Spleen (tissue), 7 donors: Measurements from ENCODE around the gene PXDN.

Source experiments
- POLR2AphosphoS5 ChIP-seq, 3 donors: sonication (generic); formaldehyde crosslinking; IDR thresholded peaks; one replicate each; pipeline ENCODE4 v1.5.1; 2017; ENCODE audit warnings: antibody characterized with exemption in 3 of 3
- TF ChIP-seq, protein P1 (sequence below), 11 experiments: fragments of 200-600 bp in 7 of 11; fragments of 450-650 bp in 4 of 11; sonication (generic) in 4 of 11; IDR thresholded peaks in 8 of 11; conservative IDR thresholded peaks in 3 of 11; 1 replicate in 7 of 11; 2 replicates in 4 of 11; pipeline versions ENCODE4 v1.4.0 to v1.8.0; 2016 to 2021; ENCODE audit warnings: antibody characterized with exemption in 11 of 11, inconsistent platforms in 4 of 11, mild to moderate bottlenecking in 1 of 11
- donor health status: DM: no; HTN: no; CAD: no; lungs with moderate emphysema.
- donor health status: DM: no; HTN: no; CAD: no.
- donor health status: DM: no; HTN: no; CAD: no.

DNA sequence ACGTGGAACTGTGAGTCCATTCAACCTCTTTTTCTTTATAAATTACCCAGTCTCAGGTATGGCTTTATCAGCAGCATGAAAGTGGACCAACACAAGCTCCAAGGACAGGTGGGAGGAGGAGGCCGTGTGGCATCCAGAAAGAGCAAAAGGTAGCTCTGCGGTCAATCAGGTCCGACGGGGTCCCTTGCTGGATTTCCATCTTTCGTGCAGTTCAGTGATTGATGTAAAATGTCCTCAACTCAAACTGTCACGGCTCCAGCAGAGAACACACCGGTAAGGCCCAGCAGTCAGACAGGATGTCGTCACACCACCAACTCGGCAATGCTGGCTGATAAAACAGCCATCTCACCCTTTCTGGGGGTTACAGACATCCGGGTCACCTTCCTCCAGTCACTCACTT lies 123.3 kb downstream of the PXDN start:
- TF ChIP-seq, protein P1, sequence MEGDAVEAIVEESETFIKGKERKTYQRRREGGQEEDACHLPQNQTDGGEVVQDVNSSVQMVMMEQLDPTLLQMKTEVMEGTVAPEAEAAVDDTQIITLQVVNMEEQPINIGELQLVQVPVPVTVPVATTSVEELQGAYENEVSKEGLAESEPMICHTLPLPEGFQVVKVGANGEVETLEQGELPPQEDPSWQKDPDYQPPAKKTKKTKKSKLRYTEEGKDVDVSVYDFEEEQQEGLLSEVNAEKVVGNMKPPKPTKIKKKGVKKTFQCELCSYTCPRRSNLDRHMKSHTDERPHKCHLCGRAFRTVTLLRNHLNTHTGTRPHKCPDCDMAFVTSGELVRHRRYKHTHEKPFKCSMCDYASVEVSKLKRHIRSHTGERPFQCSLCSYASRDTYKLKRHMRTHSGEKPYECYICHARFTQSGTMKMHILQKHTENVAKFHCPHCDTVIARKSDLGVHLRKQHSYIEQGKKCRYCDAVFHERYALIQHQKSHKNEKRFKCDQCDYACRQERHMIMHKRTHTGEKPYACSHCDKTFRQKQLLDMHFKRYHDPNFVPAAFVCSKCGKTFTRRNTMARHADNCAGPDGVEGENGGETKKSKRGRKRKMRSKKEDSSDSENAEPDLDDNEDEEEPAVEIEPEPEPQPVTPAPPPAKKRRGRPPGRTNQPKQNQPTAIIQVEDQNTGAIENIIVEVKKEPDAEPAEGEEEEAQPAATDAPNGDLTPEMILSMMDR (IDR thresholded peaks at IDR 0.05 in 8 of 11, conservative IDR thresholded peaks at IDR 0.05 in 3 of 11): no peak
- no peak for TF ChIP-seq POLR2AphosphoS5 (IDR thresholded peaks at IDR 0.05)
